Urinary bladder (tissue), 4 donors: Measurements from ENCODE around the gene CAPS. TPM values are rescaled to one million over a fixed set of nuclear protein-coding genes. Genes with fewer than 3 reads are reported as not detected.

Experiments used
- DNase-seq: peaks from one replicate; pipeline ENCODE4 v3.0.0-alpha.2; 2015; ENCODE audit errors: extremely low spot score
- H3K27ac ChIP-seq: one replicate; pipeline ENCODE4 v1.5.1; 2013; ENCODE audit warnings: low read depth, mild to moderate bottlenecking, moderate library complexity
- H3K36me3 ChIP-seq: one replicate; pipeline ENCODE4 v1.6.1; 2013; ENCODE audit warnings: mild to moderate bottlenecking, moderate library complexity; ENCODE audit not compliant: insufficient read depth
- H3K4me1 ChIP-seq: one replicate; pipeline ENCODE4 v1.6.1; 2013; ENCODE audit warnings: mild to moderate bottlenecking, moderate library complexity; ENCODE audit not compliant: insufficient read depth
- H3K4me3 ChIP-seq: one replicate; pipeline ENCODE4 v1.5.1; 2013; ENCODE audit warnings: low read depth, low read length
- WGBS: extraction: QIAGEN DNeasy Blood & Tissue Kit; methylation state at CpG from one replicate; pipeline ENCODE4 v1.1.7; 2013; 5-methylcytosine and 5-hydroxymethylcytosine counted together
- polyA plus RNA-seq: library from polyadenylated mRNA; stranded (reverse); fragments of 200-250 nt; gene quantifications from one replicate; pipeline ENCODE4 v1.2.3, GENCODE V29; 2013
- total RNA-seq: library from RNA; depleted of rRNA; stranded (reverse); fragments of >200 nt; gene quantifications from one replicate; pipeline ENCODE4 v1.2.3, GENCODE V29; 2014
- donor health status: healthy with polysubstance abuse.
- donor health status: healthy.

The CAPS gene
- total and polyA plus RNA-seq, 2 donors = 26.5 to 41.9 TPM

DNA sequence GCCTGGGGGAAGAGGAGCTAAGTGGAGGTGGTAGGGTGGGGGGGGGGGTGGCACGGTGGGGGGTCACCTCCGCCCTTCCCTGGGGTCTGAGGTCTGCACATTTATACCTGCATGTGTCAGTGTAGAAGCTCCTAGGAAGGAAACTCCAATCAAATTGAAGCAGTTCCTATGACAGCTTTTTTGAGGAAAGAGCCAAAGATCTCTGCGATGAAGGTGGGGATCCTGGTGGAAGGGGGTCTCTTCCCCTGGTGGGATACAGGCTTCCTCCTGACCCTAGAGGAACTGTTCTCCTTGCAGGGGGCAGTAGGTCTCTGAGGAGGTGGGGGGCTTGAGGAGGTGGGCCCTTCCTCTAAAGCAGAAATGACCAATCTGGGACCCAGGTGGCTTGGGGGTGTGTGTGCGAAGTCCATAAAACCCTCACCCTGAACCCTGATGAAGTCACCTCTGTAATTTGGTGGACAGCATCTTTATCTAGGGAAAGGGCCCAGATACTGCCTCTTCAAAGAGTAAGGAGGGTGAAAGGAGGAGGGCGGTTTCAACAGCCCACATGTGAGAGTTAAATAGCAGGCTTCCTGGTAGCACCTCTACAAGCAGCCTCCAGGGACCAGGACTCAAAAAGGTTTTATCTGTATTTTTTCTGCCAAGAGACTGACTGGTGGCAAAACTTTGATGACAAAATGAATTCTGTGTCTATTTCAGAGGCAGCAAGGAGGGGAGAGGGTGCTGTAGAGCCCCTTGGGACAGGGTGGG, 50.9 kb downstream of the CAPS start:
- no peaks in the 10 kb centered on the region for H3K36me3 ChIP-seq
- peaks cover 3% of the 10 kb centered on the region for H3K4me1 ChIP-seq
- WGBS = 94% methylated on average over 4 of the region's 5 CpGs
- H3K27ac ChIP-seq = peak overlapping the region; percentile 30
- no peak for DNase-seq
- no peak overlapping the region for H3K4me3 ChIP-seq

Other genes with a start within 250 kb of the CAPS start
- gene MICOS13, start 233.7 kb upstream of the CAPS start, total RNA-seq = 18.8 TPM
- 98.4 TPM for gene MICOS13, start 233.7 kb upstream of the CAPS start, polyA plus RNA-seq
- 3.6 TPM for gene HSD11B1L, start 233.2 kb upstream of the CAPS start, total RNA-seq
- 17.5 TPM for gene HSD11B1L, start 233.2 kb upstream of the CAPS start, polyA plus RNA-seq
- 287 TPM for gene RPL36, start 224.0 kb upstream of the CAPS start, total RNA-seq
- 1,053 TPM for gene RPL36, start 224.0 kb upstream of the CAPS start, polyA plus RNA-seq
- 21.7 TPM for gene LONP1, start 194.1 kb upstream of the CAPS start, total RNA-seq
- gene LONP1, start 194.1 kb upstream of the CAPS start, polyA plus RNA-seq = 58.9 TPM
- not detected for gene CATSPERD, start 193.6 kb upstream of the CAPS start, total RNA-seq
- not detected for gene CATSPERD, start 193.6 kb upstream of the CAPS start, polyA plus RNA-seq
- gene PRR22, start 129.5 kb upstream of the CAPS start, total RNA-seq = 0.48 TPM
- gene PRR22, start 129.5 kb upstream of the CAPS start, polyA plus RNA-seq = 2.3 TPM
- gene DUS3L, start 123.1 kb upstream of the CAPS start, total RNA-seq = 9.6 TPM
- gene DUS3L, start 123.1 kb upstream of the CAPS start, polyA plus RNA-seq = 32.8 TPM
- 2.5 TPM for gene NRTN, start 109.2 kb upstream of the CAPS start, total RNA-seq
- 9.8 TPM for gene NRTN, start 109.2 kb upstream of the CAPS start, polyA plus RNA-seq
- not detected for gene FUT6, start 74.6 kb upstream of the CAPS start, total RNA-seq
- 0.03 TPM for gene FUT6, start 74.6 kb upstream of the CAPS start, polyA plus RNA-seq
- 0.63 TPM for gene FUT3, start 62.8 kb upstream of the CAPS start, total RNA-seq
- 0.29 TPM for gene FUT3, start 62.8 kb upstream of the CAPS start, polyA plus RNA-seq
- gene FUT5, start 43.7 kb upstream of the CAPS start, total RNA-seq = not detected
- gene FUT5, start 43.7 kb upstream of the CAPS start, polyA plus RNA-seq = not detected
- gene NDUFA11, start 10.5 kb upstream of the CAPS start, total RNA-seq = 114 TPM
- 520 TPM for gene NDUFA11, start 10.5 kb upstream of the CAPS start, polyA plus RNA-seq
- 10.7 TPM for gene VMAC, start 9.4 kb upstream of the CAPS start, total RNA-seq
- 6.5 TPM for gene VMAC, start 9.4 kb upstream of the CAPS start, polyA plus RNA-seq
- 44.2 TPM for gene RANBP3, start 63.9 kb downstream of the CAPS start, total RNA-seq
- gene RANBP3, start 63.9 kb downstream of the CAPS start, polyA plus RNA-seq = 106 TPM
- gene RFX2, start 196.2 kb downstream of the CAPS start, total RNA-seq = 13.4 TPM
- 12.8 TPM for gene RFX2, start 196.2 kb downstream of the CAPS start, polyA plus RNA-seq
- gene ACSBG2, start 221.4 kb downstream of the CAPS start, total RNA-seq = not detected
- not detected for gene ACSBG2, start 221.4 kb downstream of the CAPS start, polyA plus RNA-seq